Astrocyte (in vitro differentiated cells and primary cell): Measurements from ENCODE around the gene EPN2. TPM values are rescaled to one million over a fixed set of nuclear protein-coding genes. Genes with fewer than 3 reads are reported as not detected.

ENCODE experiments used
- DNase-seq: peaks from one replicate; pipeline ENCODE4 v3.0.0-alpha.2; 2010; ENCODE audit warnings: low read depth
- FAIRE-seq: peaks from 2 replicates; lab custom pipeline; 2011; peaks lifted over from hg19 to GRCh38; lab: Jason Lieb, UNC
- H2AFZ ChIP-seq: 2 replicates; pipeline ENCODE4 v1.6.0; 2012; ENCODE audit warnings: low read depth, low read length, inconsistent platforms
- H3K27ac ChIP-seq: 2 replicates; pipeline ENCODE4 v1.5.1; 2011; ENCODE audit warnings: low read depth, low read length, inconsistent platforms
- H3K27me3 ChIP-seq: 2 replicates; pipeline ENCODE4 v1.6.0; 2011; ENCODE audit warnings: low read length, inconsistent platforms; ENCODE audit not compliant: insufficient read depth
- H3K36me3 ChIP-seq: 2 replicates; pipeline ENCODE4 v1.5.1; 2011; ENCODE audit warnings: low read length, inconsistent platforms; ENCODE audit not compliant: insufficient read depth
- H3K4me1 ChIP-seq: 2 replicates; pipeline ENCODE4 v1.5.1; 2011; ENCODE audit warnings: low read length, inconsistent platforms; ENCODE audit not compliant: insufficient read depth
- H3K4me2 ChIP-seq: 2 replicates; pipeline ENCODE4 v1.6.0; 2012; ENCODE audit warnings: low read length, inconsistent platforms
- H3K4me3 ChIP-seq: 2 replicates; pipeline ENCODE4 v1.5.1; 2011; ENCODE audit warnings: low read depth, mild to moderate bottlenecking, low read length, inconsistent platforms; ENCODE audit not compliant: insufficient read depth
- H3K79me2 ChIP-seq: 2 replicates; pipeline ENCODE4 v1.6.0; 2012; ENCODE audit warnings: mild to moderate bottlenecking, low read length, inconsistent platforms; ENCODE audit not compliant: insufficient read depth
- H3K9ac ChIP-seq: 2 replicates; pipeline ENCODE4 v1.6.0; 2012; ENCODE audit warnings: mild to moderate bottlenecking, low read length, inconsistent platforms
- H3K9me3 ChIP-seq: 2 replicates; pipeline ENCODE4 v1.5.1; 2012; ENCODE audit warnings: low read depth, mild to moderate bottlenecking, low read length, inconsistent platforms; ENCODE audit not compliant: insufficient read depth
- H4K20me1 ChIP-seq: 2 replicates; pipeline ENCODE4 v1.6.0; 2012; ENCODE audit warnings: low read length, inconsistent platforms; ENCODE audit not compliant: insufficient read depth
- H3K27ac Mint-ChIP-seq: one replicate; pipeline ENCODE4 v1.8.0; 2021; ENCODE audit warnings: mild to moderate bottlenecking, mixed read lengths; ENCODE audit not compliant: unreplicated experiment
- H3K27me3 Mint-ChIP-seq: one replicate; pipeline ENCODE4 v1.8.0; 2021; ENCODE audit warnings: low read depth, mixed read lengths; ENCODE audit not compliant: unreplicated experiment
- H3K36me3 Mint-ChIP-seq: one replicate; pipeline ENCODE4 v1.8.0; 2021; ENCODE audit warnings: low read depth, mixed read lengths; ENCODE audit not compliant: unreplicated experiment
- H3K4me1 Mint-ChIP-seq: one replicate; pipeline ENCODE4 v1.8.0; 2021; ENCODE audit warnings: low read depth, mixed read lengths; ENCODE audit not compliant: unreplicated experiment
- H3K4me3 Mint-ChIP-seq: one replicate; pipeline ENCODE4 v1.8.0; 2021; ENCODE audit warnings: mild to moderate bottlenecking, moderate library complexity, mixed read lengths; ENCODE audit not compliant: unreplicated experiment
- H3K9me3 Mint-ChIP-seq: one replicate; pipeline ENCODE4 v1.8.0; 2021; ENCODE audit warnings: mild to moderate bottlenecking, mixed read lengths; ENCODE audit not compliant: unreplicated experiment
- CTCF ChIP-seq: IDR thresholded peaks from 2 replicates; pipeline ENCODE4 v1.5.1; 2011; ENCODE audit warnings: low read depth, mild to moderate bottlenecking, inconsistent platforms, low read length, moderate library complexity; ENCODE audit not compliant: insufficient read depth
- EZH2 ChIP-seq: IDR thresholded peaks from 2 replicates; pipeline ENCODE4 v1.6.1; 2012; ENCODE audit warnings: mild to moderate bottlenecking, low read length, inconsistent platforms; ENCODE audit not compliant: insufficient read depth
- total RNA-seq: library from RNA; stranded (reverse); gene quantifications from 2 replicates; pipeline ENCODE4 v1.2.1, GENCODE V29; 2021

EPN2 gene
- total RNA-seq, 1 donor from 2014 or later, result 48.7 TPM

GRCh38 chr17:19361944-19362276 lies 124.7 kb downstream of the EPN2 start:
- H3K79me2 ChIP-seq, result no peaks in the 10 kb centered on the region
- Mint-ChIP-seq H3K36me3 (peaks cover 16% of the 10 kb centered on the region), H3K4me1 (peaks cover 4% of the 10 kb centered on the region), H3K9me3 (no peaks in the 10 kb centered on the region), H3K27me3 (peaks cover 12% of the 10 kb centered on the region), H3K27ac (peak overlapping the region; percentile 80), H3K4me3 (peak overlapping the region; percentile 87)
- peak overlapping the region; percentile 91 for H2AFZ ChIP-seq
- no peaks in the 10 kb centered on the region for H3K27me3 ChIP-seq
- FAIRE-seq (no peak), DNase-seq (no peak)
- peak overlapping the region; percentile 81 for H3K27ac ChIP-seq
- H3K36me3 ChIP-seq, result no peaks in the 10 kb centered on the region
- peaks cover 7% of the 10 kb centered on the region for H3K4me1 ChIP-seq
- H3K4me3 ChIP-seq, result peak overlapping the region; percentile 75
- H3K9ac ChIP-seq, result peak overlapping the region; percentile 84
- peak overlapping the region; percentile 89 for H3K4me2 ChIP-seq
- H4K20me1 ChIP-seq, result peaks cover 5% of the 10 kb centered on the region
- TF ChIP-seq EZH2 (no peak), CTCF (no peak)
- no peaks in the 10 kb centered on the region for H3K9me3 ChIP-seq

- Mint-ChIP-seq H3K9me3 (no peaks in the 10 kb centered on the region), H3K4me3 (peak within 1 kb of the TSS; percentile 87), H3K4me1 (peaks cover 4% of the 10 kb centered on the region), H3K27ac (peak within 1 kb of the TSS; percentile 80), H3K36me3 (peaks cover 12% of the 10 kb centered on the region), H3K27me3 (peaks cover 12% of the 10 kb centered on the region)
- Histone ChIP-seq H3K9me3 (no peaks in the 10 kb centered on the region), H2AFZ (peak within 1 kb of the TSS; percentile 91), H3K9ac (peak within 1 kb of the TSS; percentile 84), H3K4me2 (peak within 1 kb of the TSS; percentile 89), H3K4me1 (peaks cover 7% of the 10 kb centered on the region), H3K36me3 (no peaks in the 10 kb centered on the region), H4K20me1 (peaks cover 5% of the 10 kb centered on the region), H3K4me3 (peak within 1 kb of the TSS; percentile 75), H3K27ac (peak within 1 kb of the TSS; percentile 81), H3K27me3 (no peaks in the 10 kb centered on the region), H3K79me2 (no peaks in the 10 kb centered on the region)
- DNase-seq (peak; percentile 67), FAIRE-seq (no peak)
- TF ChIP-seq CTCF (peak; percentile 83), EZH2 (no peak)
Observed at GRCh38 chr17:19362277-19363113, 125.3 kb downstream of the EPN2 start, which contains the start of gene B9D1. TSS of gene B9D1 (minus strand) at chr17:19362723. CDS start at chr17:19362569, 154 bp downstream.

- Histone ChIP-seq H3K4me1 (peaks cover 9% of the 10 kb centered on the region), H3K9ac (peak overlapping the region; percentile 84), H2AFZ (peak overlapping the region; percentile 91), H3K4me2 (peak overlapping the region; percentile 89), H3K36me3 (no peaks in the 10 kb centered on the region), H3K27me3 (no peaks in the 10 kb centered on the region), H3K4me3 (peak overlapping the region; percentile 75), H3K79me2 (no peaks in the 10 kb centered on the region), H3K27ac (no peak overlapping the region), H4K20me1 (peaks cover 5% of the 10 kb centered on the region), H3K9me3 (no peaks in the 10 kb centered on the region)
- Mint-ChIP-seq H3K27me3 (peaks cover 12% of the 10 kb centered on the region), H3K4me1 (peaks cover 4% of the 10 kb centered on the region), H3K36me3 (peaks cover 12% of the 10 kb centered on the region), H3K27ac (no peak overlapping the region), H3K4me3 (peak overlapping the region; percentile 87), H3K9me3 (no peaks in the 10 kb centered on the region)
- DNase-seq (no peak), FAIRE-seq (no peak)
- no peak for TF ChIP-seq CTCF
- TF ChIP-seq EZH2, result no peak
Observed at GRCh38 chr17:19363114-19363438, 125.9 kb downstream of the EPN2 start.
